Raji (cell line): ENCODE data around the gene AQP7.

Source experiments
- POLR2A ChIP-seq: IDR thresholded peaks from 2 replicates; pipeline ENCODE4 v1.6.1; 2011; ENCODE audit warnings: low read depth, low read length, control low read depth; ENCODE audit not compliant: insufficient read depth

Gene AQP7

DNA sequence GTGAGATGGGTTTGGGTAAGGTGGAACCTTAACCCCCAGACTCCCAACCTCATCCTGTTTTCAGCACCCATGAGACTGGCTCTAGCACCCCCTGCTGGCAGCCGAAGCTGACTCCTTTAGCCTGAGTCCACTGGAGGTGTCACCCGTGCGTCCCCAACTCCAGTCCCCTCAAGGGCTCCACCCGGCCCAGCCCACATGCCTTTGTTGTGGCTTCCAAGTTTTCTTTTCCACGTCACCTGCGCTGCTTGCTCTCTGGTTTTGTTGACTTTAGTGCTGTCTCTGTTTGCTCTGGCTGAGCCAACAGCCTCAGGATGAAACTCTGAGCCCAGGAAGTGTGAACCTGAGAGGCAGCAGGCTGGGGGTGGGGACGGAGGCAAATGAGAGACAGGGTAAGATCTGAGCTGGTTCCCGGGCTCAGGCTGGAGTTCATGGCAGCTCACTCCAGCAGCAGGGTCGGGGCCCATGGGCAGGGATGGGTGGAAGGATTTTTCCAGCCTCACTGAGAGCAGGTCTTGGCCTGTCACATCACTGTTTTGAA is 13.2 kb upstream of the AQP7 start:
- no peak for TF ChIP-seq POLR2A

- TF ChIP-seq POLR2A: no peak
Measured at GRCh38 chr9:33414889-33415500, 12.6 kb upstream of the AQP7 start.

GRCh38 chr9:33414268-33414667 is 11.9 kb upstream of the AQP7 start:
- TF ChIP-seq POLR2A: no peak

DNA sequence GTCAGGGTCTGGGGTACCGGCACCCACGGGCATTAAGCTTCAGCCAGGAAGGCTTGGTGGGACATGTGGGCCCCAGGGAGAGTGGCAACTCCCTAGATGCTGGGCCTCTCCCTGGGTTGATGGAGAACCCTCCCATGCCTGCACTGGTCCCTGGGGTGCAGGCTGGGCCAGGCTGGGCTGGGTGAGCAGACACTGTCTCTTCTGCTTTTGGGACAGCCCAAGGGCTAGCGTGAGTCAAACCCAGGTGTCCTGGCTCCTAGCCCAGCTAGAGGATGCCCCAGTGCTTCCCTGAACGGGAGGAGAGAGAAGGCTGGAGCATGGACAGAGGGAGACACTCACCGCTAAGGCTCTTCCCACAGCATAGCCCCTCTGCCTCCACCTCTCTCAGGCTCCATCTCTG is 5.7 kb upstream of the AQP7 start:
- no peak for TF ChIP-seq POLR2A

GRCh38 chr9:33407061-33407460 is 4.7 kb upstream of the AQP7 start:
- no peak for TF ChIP-seq POLR2A

DNA sequence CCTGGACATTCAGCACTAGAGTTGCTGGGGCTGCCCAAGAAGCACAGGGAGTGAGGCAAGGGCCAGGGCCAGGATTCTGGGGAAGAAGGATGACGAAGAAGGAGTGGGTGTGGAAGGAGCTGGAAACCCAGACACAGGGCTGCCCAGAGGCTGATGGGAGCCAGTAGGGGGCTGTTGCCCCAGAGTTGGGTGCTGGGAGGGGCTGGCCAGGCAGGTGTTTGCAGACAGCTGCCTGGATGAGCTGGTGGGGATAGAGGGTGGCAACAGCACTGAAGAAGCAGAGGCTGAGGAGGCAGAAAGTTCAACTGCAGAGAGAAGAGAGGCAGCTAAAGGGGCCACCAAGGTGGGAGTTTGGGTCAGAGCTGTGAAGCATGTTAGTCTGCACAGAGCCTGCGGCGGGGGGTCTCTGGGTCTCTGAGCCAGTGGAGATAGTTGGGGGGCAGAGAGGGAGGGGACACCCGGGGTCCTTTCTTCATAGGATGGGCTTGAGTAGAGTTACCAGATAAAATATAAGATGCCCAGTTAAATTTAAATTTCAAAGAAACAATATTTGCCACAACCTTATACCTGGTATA is 2.5 kb upstream of the AQP7 start:
- TF ChIP-seq POLR2A: no peak

DNA sequence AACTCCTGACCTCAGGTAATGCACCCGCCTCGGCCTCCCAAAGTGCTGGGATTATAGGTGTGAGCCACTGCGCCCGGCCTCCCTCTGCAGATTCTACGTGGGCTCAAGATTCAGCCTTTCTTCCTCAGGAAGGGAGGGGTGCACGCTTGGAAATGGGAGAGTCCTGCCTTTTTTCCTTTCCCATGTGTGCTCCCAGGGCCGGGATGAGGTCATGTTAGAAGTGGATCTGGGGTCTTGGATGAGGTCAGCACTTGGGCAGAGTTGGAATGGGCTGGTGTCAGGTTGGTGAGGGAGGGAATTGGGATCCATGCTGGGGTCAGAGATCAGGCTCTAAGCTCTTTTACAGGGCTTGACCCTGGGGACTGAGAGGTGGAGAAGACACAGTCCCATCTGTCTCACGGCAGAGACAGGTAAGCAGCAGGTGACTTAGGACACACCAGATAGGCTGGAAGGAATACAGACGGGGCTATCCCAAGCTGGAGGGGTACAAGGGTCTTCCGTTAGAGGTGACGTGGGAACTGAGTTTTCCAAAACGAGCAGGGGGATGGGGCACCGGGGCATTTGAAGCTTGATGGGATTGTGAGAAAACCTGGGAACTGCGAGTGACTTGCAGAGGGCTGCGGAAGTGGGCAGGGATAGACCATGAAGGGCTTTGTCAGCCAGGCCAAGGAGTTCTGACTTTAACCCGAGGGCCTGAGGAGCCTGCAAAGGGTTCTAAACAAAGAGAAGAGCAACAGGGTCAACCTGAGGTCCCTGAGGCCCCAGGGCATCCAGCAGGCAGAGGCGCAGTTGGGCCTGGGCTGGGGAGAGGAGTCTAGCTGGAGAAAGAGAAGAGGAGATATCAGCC is 1.8 kb upstream of the AQP7 start:
- TF ChIP-seq POLR2A: no peak

DNA sequence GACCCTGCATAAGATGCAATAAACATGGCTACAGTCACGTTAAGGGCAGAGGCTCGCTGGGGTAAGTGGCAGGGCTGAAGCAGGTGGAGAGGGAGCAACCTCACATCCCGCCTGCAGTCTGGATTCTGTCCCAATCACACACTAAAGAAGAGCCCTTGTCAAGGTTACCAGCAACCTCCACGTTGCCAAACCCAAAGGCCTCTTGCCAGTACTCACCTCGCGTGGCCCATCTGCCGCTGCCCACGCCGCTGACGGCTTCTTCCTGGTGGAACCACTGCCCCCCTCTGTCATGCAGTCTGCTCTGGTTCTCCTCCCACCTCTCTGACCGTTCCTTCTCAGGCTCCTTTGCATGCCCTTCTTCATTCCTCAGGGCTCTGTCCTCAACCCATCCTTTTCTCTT is 8.8 kb downstream of the AQP7 start:
- no peak for TF ChIP-seq POLR2A

GRCh38 chr9:33388110-33388994 is 14.0 kb downstream of the AQP7 start:
- no peak for TF ChIP-seq POLR2A

DNA sequence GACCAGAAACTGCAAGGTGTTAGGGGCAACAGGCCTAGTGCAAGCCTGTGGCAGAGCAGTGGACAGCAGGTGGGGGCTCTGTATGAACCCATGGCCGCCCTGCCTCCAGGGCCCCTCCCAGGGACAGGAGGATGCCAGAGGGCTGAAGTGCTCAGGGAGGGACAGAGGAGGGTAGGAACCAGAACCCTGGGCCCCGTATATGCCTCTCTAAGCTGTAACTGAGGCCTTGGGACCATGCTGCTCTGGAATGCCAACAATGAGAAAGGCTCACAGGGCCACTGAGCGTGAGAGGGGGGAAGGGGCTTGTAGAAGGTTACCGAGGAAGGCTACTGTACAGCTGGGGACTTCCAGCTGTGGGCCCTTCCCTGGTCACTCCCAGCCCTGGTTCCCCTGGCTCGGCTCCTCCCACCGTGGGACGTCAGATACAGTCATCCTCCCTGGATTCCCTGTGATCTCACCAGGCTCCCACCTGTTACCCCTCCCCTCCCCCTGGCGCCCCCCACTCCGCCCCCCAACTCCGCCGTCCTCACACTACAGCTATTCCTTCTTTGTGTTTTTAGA is 21.1 kb downstream of the AQP7 start:
- no peak for TF ChIP-seq POLR2A

DNA sequence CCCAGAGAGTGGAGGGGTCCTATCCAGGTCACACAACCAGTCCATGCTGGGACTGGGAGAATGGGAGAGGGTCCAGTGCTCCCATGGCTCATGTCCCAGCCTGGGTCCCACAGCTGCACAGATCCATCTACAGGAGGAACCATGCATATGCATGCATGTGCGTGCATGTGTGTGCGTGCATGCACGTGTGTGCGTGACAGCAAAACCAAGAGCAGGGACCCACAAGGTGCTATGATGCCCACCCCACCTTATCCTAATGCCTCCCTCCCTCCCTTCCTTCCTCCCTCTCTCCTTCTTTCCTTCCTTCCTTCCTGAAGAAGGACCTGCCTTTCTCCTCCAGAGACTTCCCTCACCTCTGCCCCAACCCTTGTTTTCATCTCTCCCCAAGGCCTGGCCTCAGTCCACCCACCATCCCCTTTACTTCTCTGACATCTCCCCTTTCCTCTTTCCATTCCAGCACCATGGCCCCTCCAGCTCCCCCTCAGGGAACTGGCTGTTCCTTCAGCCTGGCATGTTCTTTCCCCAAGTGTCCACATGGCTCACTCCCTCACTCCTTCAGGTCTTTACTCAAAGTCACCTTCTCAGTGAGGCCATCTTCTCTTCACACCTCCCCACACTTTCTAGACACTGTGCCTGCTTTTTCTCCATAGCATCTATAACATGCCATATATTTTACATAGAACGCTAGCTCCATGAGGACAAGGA is 21.8 kb downstream of the AQP7 start:
- TF ChIP-seq POLR2A: no peak

- TF ChIP-seq POLR2A: no peak
Measured at GRCh38 chr9:33379666-33380389, 22.5 kb downstream of the AQP7 start.

DNA sequence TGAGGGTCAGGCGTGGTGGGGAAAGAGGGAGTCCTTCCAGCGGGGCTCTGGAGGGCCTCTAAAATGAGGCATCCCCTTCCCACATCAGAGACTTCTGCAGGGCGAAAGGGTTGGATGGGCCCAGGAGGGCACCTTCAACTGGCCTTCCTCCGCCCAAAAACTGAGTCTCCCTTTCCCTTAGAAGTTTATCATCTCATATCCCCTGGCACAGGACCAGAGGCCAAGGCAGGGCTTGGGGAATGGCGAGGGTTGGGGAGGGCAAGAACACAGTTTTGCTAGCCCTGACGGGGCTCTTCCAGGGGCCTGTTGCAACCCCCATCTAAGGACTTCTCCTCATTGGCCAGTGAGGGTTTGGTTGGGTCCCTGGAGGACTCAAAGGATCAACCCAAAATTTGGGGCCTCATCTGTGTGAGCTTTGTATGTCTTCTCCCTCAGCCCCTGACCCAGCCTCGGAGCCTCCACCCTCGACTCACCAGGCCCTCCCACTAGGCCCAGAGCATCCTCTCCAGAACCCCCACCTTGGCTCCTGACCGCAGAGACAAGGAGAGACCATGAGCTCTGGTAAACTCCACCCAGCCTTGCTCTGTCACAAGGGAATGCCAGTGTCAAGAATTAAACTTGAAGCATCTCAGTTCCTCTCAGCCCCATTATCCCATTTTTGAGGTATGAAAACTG is 24.1 kb downstream of the AQP7 start:
- TF ChIP-seq POLR2A: no peak
